Measurements from ENCODE around the gene TSHZ2.

Gene TSHZ2

GRCh38 chr20:53299831-53300230, 327.7 kb downstream of the TSHZ2 start:
- Histone ChIP-seq H3K4me1 (no peaks in the 10 kb centered on the region), H3K36me3 (no peaks in the 10 kb centered on the region), H3K9me3 (no peaks in the 10 kb centered on the region), H3K27ac (no peak overlapping the region), H3K4me3 (no peak overlapping the region), H3K9ac (no peak overlapping the region), H3K4me2 (no peak overlapping the region), H4K20me1 (no peaks in the 10 kb centered on the region), H3K27me3 (no peaks in the 10 kb centered on the region)
- TF ChIP-seq Cebpa-rat (IDR thresholded peaks at IDR 0.05): no peak

GRCh38 chr20:53301869-53302268, 329.7 kb downstream of the TSHZ2 start:
- H3K27me3 ChIP-seq: no peaks in the 10 kb centered on the region
- H3K9ac ChIP-seq: no peak overlapping the region
- TF ChIP-seq Cebpa-rat (IDR thresholded peaks at IDR 0.05): no peak

GRCh38 chr20:53302695-53303412, 330.7 kb downstream of the TSHZ2 start:
- no peaks in the 10 kb centered on the region for H3K4me1 ChIP-seq
- H3K4me3 ChIP-seq: no peak overlapping the region
- no peak overlapping the region for H3K9ac ChIP-seq
- H3K9me3 ChIP-seq: no peaks in the 10 kb centered on the region
- H4K20me1 ChIP-seq: no peaks in the 10 kb centered on the region
- H3K4me2 ChIP-seq: no peak overlapping the region
- TF ChIP-seq Cebpa-rat (IDR thresholded peaks at IDR 0.05): no peak
- no peak overlapping the region for H3K27ac ChIP-seq
- H3K27me3 ChIP-seq: no peaks in the 10 kb centered on the region
- H3K36me3 ChIP-seq: no peaks in the 10 kb centered on the region

More at GRCh38 chr20:53301869-53302268, 329.7 kb downstream of the TSHZ2 start:
- Histone ChIP-seq H4K20me1 (no peaks in the 10 kb centered on the region), H3K4me3 (no peak overlapping the region), H3K9me3 (no peaks in the 10 kb centered on the region), H3K36me3 (no peaks in the 10 kb centered on the region), H3K27ac (no peak overlapping the region), H3K4me2 (no peak overlapping the region), H3K4me1 (no peaks in the 10 kb centered on the region)

GRCh38 chr20:53303413-53303760, 331.2 kb downstream of the TSHZ2 start:
- Histone ChIP-seq H4K20me1 (no peaks in the 10 kb centered on the region), H3K9ac (no peak overlapping the region), H3K4me3 (no peak overlapping the region), H3K27ac (no peak overlapping the region), H3K27me3 (no peaks in the 10 kb centered on the region), H3K4me1 (no peaks in the 10 kb centered on the region), H3K9me3 (no peaks in the 10 kb centered on the region), H3K36me3 (no peaks in the 10 kb centered on the region), H3K4me2 (no peak overlapping the region)
- no peak for TF ChIP-seq Cebpa-rat (IDR thresholded peaks at IDR 0.05)

GRCh38 chr20:53304146-53304545, 332.0 kb downstream of the TSHZ2 start:
- H3K27me3 ChIP-seq: no peaks in the 10 kb centered on the region
- no peaks in the 10 kb centered on the region for H4K20me1 ChIP-seq
- no peak overlapping the region for H3K27ac ChIP-seq
- H3K9me3 ChIP-seq: no peaks in the 10 kb centered on the region
- no peak for TF ChIP-seq Cebpa-rat (IDR thresholded peaks at IDR 0.05)
- no peak overlapping the region for H3K9ac ChIP-seq
- no peak overlapping the region for H3K4me3 ChIP-seq
- H3K4me2 ChIP-seq: no peak overlapping the region
- no peaks in the 10 kb centered on the region for H3K36me3 ChIP-seq
- no peaks in the 10 kb centered on the region for H3K4me1 ChIP-seq

- no peaks in the 10 kb centered on the region for H3K4me1 ChIP-seq
- H3K36me3 ChIP-seq: no peaks in the 10 kb centered on the region
- H3K4me2 ChIP-seq: no peak overlapping the region
- no peaks in the 10 kb centered on the region for H4K20me1 ChIP-seq
- H3K27me3 ChIP-seq: no peaks in the 10 kb centered on the region
- no peak for TF ChIP-seq Cebpa-rat (IDR thresholded peaks at IDR 0.05)
- H3K27ac ChIP-seq: no peak overlapping the region
- H3K4me3 ChIP-seq: no peak overlapping the region
- H3K9me3 ChIP-seq: 0 out of 2 replicates have a peak, but pooled peaks cover 5% of the 10 kb centered on the region
- no peak overlapping the region for H3K9ac ChIP-seq
Measured at GRCh38 chr20:53306192-53306805, 334.1 kb downstream of the TSHZ2 start.

GRCh38 chr20:53307964-53308597, 335.9 kb downstream of the TSHZ2 start:
- Histone ChIP-seq H3K4me1 (no peaks in the 10 kb centered on the region), H3K4me3 (no peak overlapping the region), H4K20me1 (no peaks in the 10 kb centered on the region), H3K4me2 (no peak overlapping the region), H3K9ac (no peak overlapping the region), H3K9me3 (0 out of 2 replicates have a peak, but pooled peaks cover 5% of the 10 kb centered on the region), H3K27me3 (no peaks in the 10 kb centered on the region), H3K27ac (no peak overlapping the region), H3K36me3 (no peaks in the 10 kb centered on the region)
- TF ChIP-seq Cebpa-rat (IDR thresholded peaks at IDR 0.05): no peak

- Histone ChIP-seq H3K36me3 (no peaks in the 10 kb centered on the region), H3K4me1 (no peaks in the 10 kb centered on the region), H3K27me3 (no peaks in the 10 kb centered on the region), H3K9me3 (0 out of 2 replicates have a peak, but pooled peaks cover 5% of the 10 kb centered on the region), H3K4me2 (no peak overlapping the region), H3K27ac (no peak overlapping the region), H3K4me3 (no peak overlapping the region), H3K9ac (no peak overlapping the region), H4K20me1 (no peaks in the 10 kb centered on the region)
- no peak for TF ChIP-seq Cebpa-rat (IDR thresholded peaks at IDR 0.05)
Measured at GRCh38 chr20:53309515-53309914, 337.4 kb downstream of the TSHZ2 start.

GRCh38 chr20:53312957-53313356, 340.8 kb downstream of the TSHZ2 start:
- no peaks in the 10 kb centered on the region for H4K20me1 ChIP-seq
- no peak overlapping the region for H3K4me2 ChIP-seq
- H3K27ac ChIP-seq: no peak overlapping the region
- no peaks in the 10 kb centered on the region for H3K27me3 ChIP-seq
- no peak overlapping the region for H3K4me3 ChIP-seq
- H3K9me3 ChIP-seq: 0 out of 2 replicates have a peak, but pooled peaks cover 5% of the 10 kb centered on the region
- H3K9ac ChIP-seq: no peak overlapping the region
- H3K36me3 ChIP-seq: no peaks in the 10 kb centered on the region
- no peaks in the 10 kb centered on the region for H3K4me1 ChIP-seq
- TF ChIP-seq Cebpa-rat (IDR thresholded peaks at IDR 0.05): no peak

All from BLaER1 (cell line).